Neural crest cell (in vitro differentiated cells): ENCODE measurements around the gene BRCA2. TPM values are rescaled to one million over a fixed set of nuclear protein-coding genes. Genes with fewer than 3 reads are reported as not detected.
"Not testable (repeated sequence)": the region's sequence is repeated elsewhere in the genome, so short reads cannot be mapped to it uniquely, and the experiment has no call there.

ENCODE experiments used
- DNase-seq: peaks from one replicate; pipeline ENCODE4 v3.0.0; 2021; ENCODE audit warnings: low read depth, mixed read lengths, low spot score
- H3K27ac Mint-ChIP-seq: one replicate; pipeline ENCODE4 v1.8.0; 2021; ENCODE audit warnings: mild to moderate bottlenecking, mixed read lengths; ENCODE audit not compliant: unreplicated experiment
- H3K27me3 Mint-ChIP-seq: 2 replicates; pipeline ENCODE4 v1.8.0; 2021; ENCODE audit warnings: low read depth, mild to moderate bottlenecking, mixed read lengths
- H3K36me3 Mint-ChIP-seq: 2 replicates; pipeline ENCODE4 v1.8.0; 2021; ENCODE audit warnings: low read depth, mild to moderate bottlenecking, mixed read lengths
- H3K4me1 Mint-ChIP-seq: 2 replicates; pipeline ENCODE4 v1.8.0; 2021; ENCODE audit warnings: mixed read lengths
- H3K4me3 Mint-ChIP-seq: one replicate; pipeline ENCODE4 v1.8.0; 2021; ENCODE audit warnings: mild to moderate bottlenecking, mixed read lengths
- H3K9me3 Mint-ChIP-seq: 2 replicates; pipeline ENCODE4 v1.8.0; 2021; ENCODE audit warnings: mixed read lengths
- CTCF ChIP-seq: fragments of 200-600 bp; sonication (generic); conservative IDR thresholded peaks from 2 replicates; pipeline ENCODE4 v1.5.0; 2021; ENCODE audit warnings: antibody characterized with exemption, mild to moderate bottlenecking
- total RNA-seq: library from RNA; stranded (reverse); gene quantifications from 2 replicates; pipeline ENCODE4 v1.2.1, GENCODE V29; 2021

Gene BRCA2
- total RNA-seq, 1 donor from 2014 or later = 26.4 TPM

- H3K27ac Mint-ChIP-seq = no peak overlapping the region
Measured at GRCh38 chr13:32323912-32324311, 8.6 kb downstream of the BRCA2 start.

GRCh38 chr13:32330441-32330840 is 15.1 kb downstream of the BRCA2 start:
- H3K9me3 Mint-ChIP-seq = peaks cover 7% of the 10 kb centered on the region
- no peaks in the 10 kb centered on the region for H3K27me3 Mint-ChIP-seq
- no peaks in the 10 kb centered on the region for H3K4me1 Mint-ChIP-seq
- no peak for DNase-seq
- no peak for TF ChIP-seq CTCF
- H3K36me3 Mint-ChIP-seq = peaks cover 28% of the 10 kb centered on the region
- H3K27ac Mint-ChIP-seq = no peak overlapping the region
- no peak overlapping the region for H3K4me3 Mint-ChIP-seq

More at GRCh38 chr13:32323912-32324311, 8.6 kb downstream of the BRCA2 start:
- peaks cover 2% of the 10 kb centered on the region for H3K9me3 Mint-ChIP-seq
- TF ChIP-seq CTCF = no peak
- peaks cover 4% of the 10 kb centered on the region for H3K4me1 Mint-ChIP-seq
- H3K27me3 Mint-ChIP-seq = no peaks in the 10 kb centered on the region
- DNase-seq = no peak
- H3K4me3 Mint-ChIP-seq = no peak overlapping the region
- H3K36me3 Mint-ChIP-seq = peaks cover 32% of the 10 kb centered on the region

- Mint-ChIP-seq H3K27me3 (no peaks in the 10 kb centered on the region), H3K4me1 (no peaks in the 10 kb centered on the region), H3K27ac (no peak overlapping the region), H3K4me3 (no peak overlapping the region), H3K36me3 (peaks cover 59% of the 10 kb centered on the region), H3K9me3 (peaks cover 12% of the 10 kb centered on the region)
- TF ChIP-seq CTCF = no peak
- DNase-seq = no peak
Measured at GRCh38 chr13:32334671-32335070, 19.4 kb downstream of the BRCA2 start.

GRCh38 chr13:32340914-32341313 is 25.6 kb downstream of the BRCA2 start:
- Mint-ChIP-seq H3K4me3 (no peak overlapping the region), H3K27me3 (no peaks in the 10 kb centered on the region), H3K27ac (no peak overlapping the region), H3K36me3 (peaks cover 51% of the 10 kb centered on the region), H3K4me1 (no peaks in the 10 kb centered on the region), H3K9me3 (peaks cover 11% of the 10 kb centered on the region)
- no peak for DNase-seq
- no peak for TF ChIP-seq CTCF

GRCh38 chr13:32347651-32348050 is 32.3 kb downstream of the BRCA2 start:
- H3K4me3 Mint-ChIP-seq = no peak overlapping the region
- peaks cover 2% of the 10 kb centered on the region for H3K9me3 Mint-ChIP-seq
- no peak overlapping the region for H3K27ac Mint-ChIP-seq
- no peaks in the 10 kb centered on the region for H3K4me1 Mint-ChIP-seq
- no peaks in the 10 kb centered on the region for H3K27me3 Mint-ChIP-seq
- no peak for DNase-seq
- no peak for TF ChIP-seq CTCF
- peaks cover 33% of the 10 kb centered on the region for H3K36me3 Mint-ChIP-seq

- peaks cover 32% of the 10 kb centered on the region for H3K36me3 Mint-ChIP-seq
- H3K27ac Mint-ChIP-seq, DNase-seq, H3K4me3 Mint-ChIP-seq, H3K27me3 Mint-ChIP-seq, H3K4me1 Mint-ChIP-seq, H3K9me3 Mint-ChIP-seq: not testable (repeated sequence)
Measured at GRCh38 chr13:32350839-32351441, 35.6 kb downstream of the BRCA2 start.
